Mesenchymal stem cell (in vitro differentiated cells and primary cell): ENCODE results near the gene HAS3.

Experiments
- DNase-seq: peaks from one replicate; pipeline ENCODE4 v3.0.0-alpha.2; 2013
- H2AFZ ChIP-seq: one replicate; pipeline ENCODE4 v1.6.1; 2013; ENCODE audit warnings: low read depth, mild to moderate bottlenecking, control low read depth, inconsistent platforms, low read length, moderate library complexity
- H2AK5ac ChIP-seq: 2 replicates; pipeline ENCODE4 v1.6.1; 2013; ENCODE audit warnings: low read length, moderate library complexity, mild to moderate bottlenecking, inconsistent platforms; ENCODE audit not compliant: severe bottlenecking
- H2BK120ac ChIP-seq: one replicate; pipeline ENCODE4 v1.6.1; 2013; ENCODE audit warnings: low read depth, mild to moderate bottlenecking, inconsistent platforms, low read length, moderate library complexity
- H2BK12ac ChIP-seq, 2 experiments: one replicate each; pipeline ENCODE4 v1.6.1; 2013; ENCODE audit warnings: inconsistent platforms in 2 of 2, low read length in 2 of 2, mild to moderate bottlenecking in 2 of 2, moderate library complexity in 2 of 2, control low read depth in 1 of 2
- H2BK15ac ChIP-seq: one replicate; pipeline ENCODE4 v1.6.1; 2013; ENCODE audit warnings: mild to moderate bottlenecking, low read depth, inconsistent platforms; ENCODE audit not compliant: poor library complexity, severe bottlenecking
- H2BK5ac ChIP-seq: 2 replicates; pipeline ENCODE4 v1.6.1; 2013; ENCODE audit warnings: low read depth, mild to moderate bottlenecking, low read length, control low read depth, inconsistent platforms; ENCODE audit not compliant: poor library complexity, severe bottlenecking
- H3K14ac ChIP-seq, 2 experiments: one replicate each; pipeline ENCODE4 v1.6.1; 2013; ENCODE audit warnings: inconsistent platforms in 2 of 2, low read length in 2 of 2, control low read depth in 1 of 2, mild to moderate bottlenecking in 1 of 2, moderate library complexity in 1 of 2
- H3K18ac ChIP-seq, 2 experiments: one replicate each; pipeline ENCODE4 v1.6.1; 2013; ENCODE audit warnings: inconsistent platforms in 2 of 2, low read length in 2 of 2, control low read depth in 1 of 2, low read depth in 1 of 2, mild to moderate bottlenecking in 1 of 2
- H3K23ac ChIP-seq, 2 experiments: one replicate each; pipeline ENCODE4 v1.6.1; 2013; ENCODE audit warnings: inconsistent platforms in 2 of 2, low read length in 2 of 2, mild to moderate bottlenecking in 2 of 2, moderate library complexity in 2 of 2, control low read depth in 1 of 2
- H3K27ac ChIP-seq: 2 replicates; pipeline ENCODE4 v1.5.1; 2013; ENCODE audit warnings: mild to moderate bottlenecking, moderate library complexity, low read length, control low read depth, inconsistent platforms; ENCODE audit not compliant: poor library complexity, severe bottlenecking
- H3K27me3 ChIP-seq, 2 experiments: 2 replicates each; pipeline versions ENCODE4 v1.6.1 to v1.7.0; 2013; ENCODE audit warnings: low read length in 2 of 2, mild to moderate bottlenecking in 2 of 2, moderate library complexity in 2 of 2, control low read depth in 1 of 2, inconsistent platforms in 1 of 2; ENCODE audit not compliant: control insufficient read depth in 1 of 2, insufficient read depth in 1 of 2
- H3K36me3 ChIP-seq, 2 experiments: 2 replicates each; pipeline versions ENCODE4 v1.6.1 to v1.7.0; 2013; ENCODE audit warnings: low read length in 2 of 2, control low read depth in 1 of 2, inconsistent platforms in 1 of 2, low read depth in 1 of 2, mild to moderate bottlenecking in 1 of 2; ENCODE audit not compliant: insufficient read depth in 2 of 2, control insufficient read depth in 1 of 2
- H3K4ac ChIP-seq, 2 experiments: one replicate each; pipeline ENCODE4 v1.6.1; 2013; ENCODE audit warnings: inconsistent platforms in 2 of 2, low read length in 2 of 2, mild to moderate bottlenecking in 2 of 2, moderate library complexity in 2 of 2, control low read depth in 1 of 2, low read depth in 1 of 2
- H3K4me1 ChIP-seq: 2 replicates; pipeline ENCODE4 v1.6.1; 2013; ENCODE audit warnings: low read depth, low read length, control low read depth; ENCODE audit not compliant: control insufficient read depth, insufficient read depth
- H3K4me2 ChIP-seq: 2 replicates; pipeline ENCODE4 v1.6.1; 2013; ENCODE audit warnings: low read length, mild to moderate bottlenecking, inconsistent platforms; ENCODE audit not compliant: poor library complexity, severe bottlenecking
- H3K4me3 ChIP-seq, 2 experiments: 2 replicates each; pipeline versions ENCODE4 v1.5.1 to v1.7.0; 2013; ENCODE audit warnings: low read length in 2 of 2, mild to moderate bottlenecking in 2 of 2, control low read depth in 1 of 2, low read depth in 1 of 2; ENCODE audit not compliant: insufficient read depth in 1 of 2
- H3K79me1 ChIP-seq: replicated peaks from 2 replicates; pipeline ENCODE4 v1.6.1; 2013; ENCODE audit warnings: mild to moderate bottlenecking, control low read depth, low read length, inconsistent platforms; ENCODE audit not compliant: poor library complexity, severe bottlenecking
- H3K9ac ChIP-seq: 2 replicates; pipeline ENCODE4 v1.7.0; 2013; ENCODE audit warnings: mild to moderate bottlenecking, low read length, moderate library complexity
- H3K9me3 ChIP-seq: 2 replicates; pipeline ENCODE4 v1.7.0; 2013; ENCODE audit warnings: mild to moderate bottlenecking, low read length; ENCODE audit not compliant: control insufficient read depth
- H4K8ac ChIP-seq: one replicate; pipeline ENCODE4 v1.6.1; 2013; ENCODE audit warnings: inconsistent platforms, mild to moderate bottlenecking, low read length, moderate library complexity
- H4K91ac ChIP-seq: one replicate; pipeline ENCODE4 v1.6.1; 2013; ENCODE audit warnings: mild to moderate bottlenecking, low read length, inconsistent platforms
- WGBS: methylation state at CpG from one replicate; pipeline ENCODE4 v1.1.7; 2013; ENCODE audit warnings: mixed read lengths; 5-methylcytosine and 5-hydroxymethylcytosine counted together

Gene HAS3

DNA sequence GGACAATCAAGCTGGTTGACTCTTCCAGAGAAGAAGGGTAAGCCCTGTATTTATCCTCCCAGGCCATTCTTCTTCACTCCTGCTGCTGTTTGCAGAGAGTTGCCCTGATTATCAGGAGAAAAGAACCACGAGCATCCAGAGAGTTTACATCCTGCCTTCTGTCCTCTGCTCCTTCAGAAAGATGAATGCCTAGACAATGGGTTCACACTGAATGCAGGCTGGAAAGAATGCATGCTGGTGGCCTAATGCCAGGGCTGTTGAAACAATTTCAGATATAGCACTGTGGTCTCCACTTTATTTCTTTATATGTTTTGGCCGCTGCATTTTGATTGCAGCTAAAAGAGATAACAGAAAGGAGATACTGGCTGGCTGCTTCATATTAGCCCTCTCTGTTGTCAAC lies 21.2 kb upstream of the HAS3 start:
- H4K91ac ChIP-seq: no peak overlapping the region
- WGBS: 90% methylated on average over 2 of the region's 2 CpGs
- H3K14ac ChIP-seq: no peak overlapping the region
- peak overlapping the region; percentile 50 for H2AK5ac ChIP-seq
- no peak overlapping the region for H2AFZ ChIP-seq
- peaks cover 9 to 12% of the 10 kb centered on the region in 2 experiments for H3K36me3 ChIP-seq
- H3K4me1 ChIP-seq: peaks cover 16% of the 10 kb centered on the region
- no peak overlapping the region for H2BK15ac ChIP-seq
- no peak for DNase-seq
- no peak overlapping the region for H3K23ac ChIP-seq
- H3K27ac ChIP-seq: peak overlapping the region; percentile 49
- H3K9ac ChIP-seq: no peak overlapping the region
- no peak overlapping the region for H3K18ac ChIP-seq
- no peak overlapping the region for H2BK5ac ChIP-seq
- no peak overlapping the region for H2BK120ac ChIP-seq
- no peaks in the 10 kb centered on the region for H3K9me3 ChIP-seq
- no peaks in the 10 kb centered on the region for H3K79me1 ChIP-seq
- H3K4me2 ChIP-seq: no peak overlapping the region
- H2BK12ac ChIP-seq: no peak overlapping the region
- no peaks in the 10 kb centered on the region for H3K27me3 ChIP-seq
- H3K4ac ChIP-seq: no peak overlapping the region
- no peak overlapping the region for H4K8ac ChIP-seq
- no peak overlapping the region for H3K4me3 ChIP-seq

- WGBS: 88% methylated on average over 5 of the region's 5 CpGs
- Histone ChIP-seq H3K27ac (no peak overlapping the region), H2AFZ (no peak overlapping the region), H3K36me3 (peaks cover 12 to 13% of the 10 kb centered on the region in 2 experiments), H3K9me3 (no peaks in the 10 kb centered on the region), H3K27me3 (no peaks in the 10 kb centered on the region), H3K9ac (no peak overlapping the region), H2AK5ac (no peak overlapping the region), H4K91ac (no peak overlapping the region), H2BK120ac (no peak overlapping the region), H2BK15ac (no peak overlapping the region), H4K8ac (no peak overlapping the region), H3K79me1 (no peaks in the 10 kb centered on the region), H3K23ac (no peak overlapping the region), H3K14ac (no peak overlapping the region), H3K4ac (no peak overlapping the region), H3K4me1 (peaks cover 19% of the 10 kb centered on the region), H3K4me2 (no peak overlapping the region), H3K18ac (no peak overlapping the region), H2BK12ac (no peak overlapping the region), H3K4me3 (no peak overlapping the region), H2BK5ac (no peak overlapping the region)
- DNase-seq: no peak
Measured at GRCh38 chr16:69085032-69085695, 20.3 kb upstream of the HAS3 start.

DNA sequence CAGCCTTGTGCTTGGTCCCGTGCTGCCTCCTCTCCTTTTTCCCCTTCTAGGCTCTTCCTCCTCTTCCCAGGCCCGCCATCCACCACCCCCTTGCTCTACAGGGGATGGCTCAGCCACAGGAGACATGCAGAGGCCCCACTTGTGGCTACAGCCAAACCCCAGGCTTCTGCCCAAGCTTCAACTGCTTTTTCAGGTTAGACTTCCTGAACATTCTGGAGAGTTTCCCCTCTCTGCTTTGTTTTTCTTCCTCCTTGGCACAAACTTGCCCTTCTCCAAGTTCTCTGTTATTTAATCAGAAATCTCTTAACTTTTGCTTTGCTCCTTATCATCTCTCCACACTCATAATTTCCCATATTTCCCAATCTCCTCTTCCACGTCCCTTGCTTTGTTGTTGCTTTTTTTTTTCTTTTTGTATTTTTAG lies 18.3 kb upstream of the HAS3 start:
- H4K91ac ChIP-seq: no peak overlapping the region
- H2BK5ac ChIP-seq: peak overlapping the region; percentile 26
- H3K36me3 ChIP-seq: peaks cover 12 to 13% of the 10 kb centered on the region in 2 experiments
- no peak overlapping the region for H2BK15ac ChIP-seq
- no peak overlapping the region for H4K8ac ChIP-seq
- no peak overlapping the region for H2BK12ac ChIP-seq
- no peak overlapping the region for H3K4me3 ChIP-seq
- H3K27me3 ChIP-seq: no peaks in the 10 kb centered on the region
- 82% methylated on average over 2 of the region's 3 CpGs for WGBS
- no peak overlapping the region for H2BK120ac ChIP-seq
- no peak overlapping the region for H3K18ac ChIP-seq
- no peaks in the 10 kb centered on the region for H3K9me3 ChIP-seq
- no peaks in the 10 kb centered on the region for H3K79me1 ChIP-seq
- no peak overlapping the region for H3K27ac ChIP-seq
- no peak overlapping the region for H3K9ac ChIP-seq
- peak overlapping the region; percentile 72 for H2AK5ac ChIP-seq
- H3K4ac ChIP-seq: no peak overlapping the region
- no peak overlapping the region for H2AFZ ChIP-seq
- no peak overlapping the region for H3K14ac ChIP-seq
- no peak overlapping the region for H3K4me2 ChIP-seq
- no peak for DNase-seq
- H3K4me1 ChIP-seq: peaks cover 19% of the 10 kb centered on the region
- H3K23ac ChIP-seq: no peak overlapping the region

DNA sequence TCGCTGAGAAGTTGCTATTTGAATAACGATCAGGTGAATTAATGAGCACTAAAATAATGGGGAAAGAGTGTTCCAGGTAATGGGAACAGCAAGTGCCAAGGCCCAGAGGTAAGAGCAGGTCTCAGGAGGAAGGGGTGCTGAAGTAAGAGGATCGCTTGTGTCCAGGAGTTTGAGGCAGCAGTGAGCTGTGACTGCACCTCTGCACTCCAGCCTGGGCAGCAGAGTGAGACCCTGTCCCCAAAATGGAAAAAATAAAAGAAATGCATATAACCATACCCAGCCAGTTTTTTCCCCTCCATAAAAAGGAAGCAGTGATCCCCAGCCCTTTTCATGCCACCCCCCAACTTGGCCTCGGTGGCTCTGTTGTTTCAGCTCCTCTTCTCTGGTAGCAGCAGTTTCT lies 16.8 kb upstream of the HAS3 start:
- no peak overlapping the region for H3K14ac ChIP-seq
- H3K9ac ChIP-seq: no peak overlapping the region
- WGBS: 90% methylated on average over 4 of the region's 4 CpGs
- H3K36me3 ChIP-seq: peaks cover 9% of the 10 kb centered on the region in 2 experiments
- H2BK12ac ChIP-seq: no peak overlapping the region
- peaks cover 12% of the 10 kb centered on the region for H3K4me1 ChIP-seq
- no peak overlapping the region for H3K4me3 ChIP-seq
- no peak overlapping the region for H4K91ac ChIP-seq
- no peak overlapping the region for H3K18ac ChIP-seq
- H3K4ac ChIP-seq: no peak overlapping the region
- no peaks in the 10 kb centered on the region for H3K27me3 ChIP-seq
- no peak overlapping the region for H2AK5ac ChIP-seq
- H2BK15ac ChIP-seq: no peak overlapping the region
- no peak for DNase-seq
- H4K8ac ChIP-seq: no peak overlapping the region
- no peak overlapping the region for H3K4me2 ChIP-seq
- H2BK120ac ChIP-seq: no peak overlapping the region
- H2AFZ ChIP-seq: no peak overlapping the region
- H3K9me3 ChIP-seq: no peaks in the 10 kb centered on the region
- H2BK5ac ChIP-seq: no peak overlapping the region
- H3K79me1 ChIP-seq: no peaks in the 10 kb centered on the region
- H3K23ac ChIP-seq: no peak overlapping the region
- H3K27ac ChIP-seq: no peak overlapping the region
